Keratinocyte (primary cell): ENCODE measurements around the gene GFPT2.

ENCODE experiments used
- EZH2 ChIP-seq: IDR thresholded peaks from one replicate; pipeline ENCODE4 v1.6.1; 2012; ENCODE audit warnings: inconsistent platforms, mild to moderate bottlenecking, low read length, moderate library complexity
- TF ChIP-seq, protein P1 (sequence below), 3 experiments: IDR thresholded peaks in 1 of 3; conservative IDR thresholded peaks in 1 of 3; optimal IDR thresholded peaks in 1 of 3; 2 replicates in 2 of 3; 3 replicates in 1 of 3; pipeline versions ENCODE3 to v1.5.1; 2011; ENCODE audit warnings: low read length in 3 of 3, mild to moderate bottlenecking in 3 of 3, moderate library complexity in 2 of 3, control low read depth in 1 of 3, inconsistent platforms in 1 of 3; ENCODE audit not compliant: insufficient read depth in 2 of 3; ENCODE audit errors: extremely low read depth in 1 of 3

DNA sequence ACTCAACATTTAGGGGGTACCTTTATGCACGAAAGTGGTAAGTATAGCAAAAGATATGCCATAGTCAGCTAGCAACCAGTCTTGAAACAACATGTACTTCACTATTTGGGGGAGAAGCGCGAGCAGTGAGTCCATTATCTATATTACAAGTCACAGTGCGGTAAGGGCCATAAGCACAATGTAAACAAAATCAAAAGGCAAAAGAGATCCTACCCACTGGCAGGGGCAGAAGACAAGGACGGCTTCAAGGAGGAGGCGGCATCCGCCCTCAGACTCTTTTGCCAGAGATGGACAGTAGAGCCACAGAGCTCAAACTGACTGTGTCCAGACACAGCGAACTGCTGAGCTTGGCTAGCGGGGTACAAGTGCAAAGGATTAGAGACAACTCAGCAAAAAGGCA is 70.9 kb downstream of the GFPT2 start:
- TF ChIP-seq, protein P1, sequence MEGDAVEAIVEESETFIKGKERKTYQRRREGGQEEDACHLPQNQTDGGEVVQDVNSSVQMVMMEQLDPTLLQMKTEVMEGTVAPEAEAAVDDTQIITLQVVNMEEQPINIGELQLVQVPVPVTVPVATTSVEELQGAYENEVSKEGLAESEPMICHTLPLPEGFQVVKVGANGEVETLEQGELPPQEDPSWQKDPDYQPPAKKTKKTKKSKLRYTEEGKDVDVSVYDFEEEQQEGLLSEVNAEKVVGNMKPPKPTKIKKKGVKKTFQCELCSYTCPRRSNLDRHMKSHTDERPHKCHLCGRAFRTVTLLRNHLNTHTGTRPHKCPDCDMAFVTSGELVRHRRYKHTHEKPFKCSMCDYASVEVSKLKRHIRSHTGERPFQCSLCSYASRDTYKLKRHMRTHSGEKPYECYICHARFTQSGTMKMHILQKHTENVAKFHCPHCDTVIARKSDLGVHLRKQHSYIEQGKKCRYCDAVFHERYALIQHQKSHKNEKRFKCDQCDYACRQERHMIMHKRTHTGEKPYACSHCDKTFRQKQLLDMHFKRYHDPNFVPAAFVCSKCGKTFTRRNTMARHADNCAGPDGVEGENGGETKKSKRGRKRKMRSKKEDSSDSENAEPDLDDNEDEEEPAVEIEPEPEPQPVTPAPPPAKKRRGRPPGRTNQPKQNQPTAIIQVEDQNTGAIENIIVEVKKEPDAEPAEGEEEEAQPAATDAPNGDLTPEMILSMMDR (optimal IDR thresholded peaks at IDR 0.05 in 1 of 3, IDR thresholded peaks at IDR 0.05 in 1 of 3, conservative IDR thresholded peaks at IDR 0.05 in 1 of 3; ENCODE audit: extremely low read depth in 1 of 3, insufficient read depth in 2 of 3, low read length in 3 of 3), result no peak
- TF ChIP-seq EZH2, result no peak
